PC-9 (cell line): ENCODE measurements around the gene FBXW7.

Experiments
- EZH2 ChIP-seq: fragments of 200-600 bp; sonication (generic); IDR thresholded peaks from 2 replicates; pipeline ENCODE4 v1.8.0; 2017; ENCODE audit warnings: antibody characterized with exemption, low read depth
- TF ChIP-seq, protein P1 (sequence below): fragments of 200-600 bp; sonication (generic); conservative IDR thresholded peaks from 2 replicates; pipeline ENCODE4 v1.6.1; 2017; ENCODE audit warnings: mixed run types, antibody characterized with exemption, mild to moderate bottlenecking, moderate library complexity

DNA sequence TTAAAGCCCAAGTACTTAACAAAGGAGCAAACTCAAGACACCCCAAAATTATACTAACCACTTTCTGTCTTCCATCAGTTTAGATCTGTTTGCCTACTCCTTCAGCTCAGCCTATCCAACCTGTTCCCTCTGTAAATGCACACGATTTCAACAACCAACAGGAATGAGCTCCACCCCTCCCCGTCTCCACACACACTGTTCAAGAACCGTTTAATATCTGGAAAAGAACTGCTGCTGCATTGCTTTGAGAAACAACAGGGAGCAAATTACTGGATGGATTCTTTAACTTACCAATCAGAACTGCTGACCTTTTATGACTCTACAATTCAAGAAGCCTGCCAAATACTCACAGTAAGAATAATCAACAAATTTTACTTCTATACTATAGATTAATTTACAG is 87.0 kb downstream of the FBXW7 start:
- TF ChIP-seq, protein P1, sequence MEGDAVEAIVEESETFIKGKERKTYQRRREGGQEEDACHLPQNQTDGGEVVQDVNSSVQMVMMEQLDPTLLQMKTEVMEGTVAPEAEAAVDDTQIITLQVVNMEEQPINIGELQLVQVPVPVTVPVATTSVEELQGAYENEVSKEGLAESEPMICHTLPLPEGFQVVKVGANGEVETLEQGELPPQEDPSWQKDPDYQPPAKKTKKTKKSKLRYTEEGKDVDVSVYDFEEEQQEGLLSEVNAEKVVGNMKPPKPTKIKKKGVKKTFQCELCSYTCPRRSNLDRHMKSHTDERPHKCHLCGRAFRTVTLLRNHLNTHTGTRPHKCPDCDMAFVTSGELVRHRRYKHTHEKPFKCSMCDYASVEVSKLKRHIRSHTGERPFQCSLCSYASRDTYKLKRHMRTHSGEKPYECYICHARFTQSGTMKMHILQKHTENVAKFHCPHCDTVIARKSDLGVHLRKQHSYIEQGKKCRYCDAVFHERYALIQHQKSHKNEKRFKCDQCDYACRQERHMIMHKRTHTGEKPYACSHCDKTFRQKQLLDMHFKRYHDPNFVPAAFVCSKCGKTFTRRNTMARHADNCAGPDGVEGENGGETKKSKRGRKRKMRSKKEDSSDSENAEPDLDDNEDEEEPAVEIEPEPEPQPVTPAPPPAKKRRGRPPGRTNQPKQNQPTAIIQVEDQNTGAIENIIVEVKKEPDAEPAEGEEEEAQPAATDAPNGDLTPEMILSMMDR, result no peak
- no peak for TF ChIP-seq EZH2
